Loucy (cell line): ENCODE measurements around the gene STAB2.

Experiments
- CTCF ChIP-seq: fragments of 200-600 bp; sonication (generic); conservative IDR thresholded peaks from 2 replicates; pipeline ENCODE4 v1.5.1; 2014; ENCODE audit warnings: mild to moderate bottlenecking, antibody characterized with exemption, low read length
- EZH2phosphoT487 ChIP-seq: fragments of 200-600 bp; IDR thresholded peaks from 2 replicates; pipeline ENCODE4 v1.6.1; 2018; ENCODE audit warnings: antibody characterized with exemption, mild to moderate bottlenecking, moderate library complexity, borderline replicate concordance

GRCh38 chr12:103716517-103717196 lies 129.6 kb downstream of the STAB2 start:
- no peak for TF ChIP-seq CTCF
- no peak for TF ChIP-seq EZH2phosphoT487
